ENCODE measurements around the gene STC2.

STC2 gene

DNA sequence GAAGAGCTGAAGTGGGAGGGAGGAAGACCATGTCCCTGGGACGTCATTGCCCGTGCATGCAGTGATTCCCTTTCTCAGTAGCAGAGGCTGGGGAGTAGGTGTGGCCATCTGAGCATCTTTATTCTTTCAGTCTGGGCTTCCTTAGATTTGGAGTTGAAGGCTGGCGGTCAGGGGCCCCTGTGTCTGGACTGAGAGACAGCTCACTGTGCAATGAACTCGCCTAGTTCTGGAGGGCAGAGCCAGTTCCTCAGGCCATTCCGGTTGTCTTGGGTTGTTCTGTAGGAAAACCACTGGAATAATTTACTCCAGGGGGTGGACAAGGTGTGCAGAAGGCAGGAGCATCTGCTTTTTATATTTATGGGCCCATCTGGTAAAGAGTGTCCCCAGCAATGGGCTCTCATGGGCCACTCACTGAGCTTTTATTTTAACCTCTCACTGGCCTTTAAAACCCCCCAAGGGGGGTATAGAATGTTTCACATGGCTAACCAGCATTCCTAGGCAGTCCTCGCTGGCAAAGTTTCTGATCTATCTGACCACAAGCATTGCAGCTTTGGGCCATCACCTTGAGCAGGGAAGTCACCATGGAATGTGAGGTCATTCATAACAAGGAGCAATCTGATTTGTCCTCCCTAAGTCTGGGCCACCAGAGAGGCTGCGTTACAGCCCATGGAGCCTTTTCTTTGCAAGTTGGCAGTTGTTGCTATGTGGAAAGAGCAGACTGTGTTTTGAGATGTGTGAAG lies 9.2 kb downstream of the STC2 start:
- in situ Hi-C loops (cut with MboI; ENCODE audit: low pct_unique_long_range_greater_than_20kb, low sequenced_read_pairs, unreplicated experiment), result no loop called here
- no peak for DNase-seq (ENCODE audit: low spot score)
- TF ChIP-seq, protein P1, sequence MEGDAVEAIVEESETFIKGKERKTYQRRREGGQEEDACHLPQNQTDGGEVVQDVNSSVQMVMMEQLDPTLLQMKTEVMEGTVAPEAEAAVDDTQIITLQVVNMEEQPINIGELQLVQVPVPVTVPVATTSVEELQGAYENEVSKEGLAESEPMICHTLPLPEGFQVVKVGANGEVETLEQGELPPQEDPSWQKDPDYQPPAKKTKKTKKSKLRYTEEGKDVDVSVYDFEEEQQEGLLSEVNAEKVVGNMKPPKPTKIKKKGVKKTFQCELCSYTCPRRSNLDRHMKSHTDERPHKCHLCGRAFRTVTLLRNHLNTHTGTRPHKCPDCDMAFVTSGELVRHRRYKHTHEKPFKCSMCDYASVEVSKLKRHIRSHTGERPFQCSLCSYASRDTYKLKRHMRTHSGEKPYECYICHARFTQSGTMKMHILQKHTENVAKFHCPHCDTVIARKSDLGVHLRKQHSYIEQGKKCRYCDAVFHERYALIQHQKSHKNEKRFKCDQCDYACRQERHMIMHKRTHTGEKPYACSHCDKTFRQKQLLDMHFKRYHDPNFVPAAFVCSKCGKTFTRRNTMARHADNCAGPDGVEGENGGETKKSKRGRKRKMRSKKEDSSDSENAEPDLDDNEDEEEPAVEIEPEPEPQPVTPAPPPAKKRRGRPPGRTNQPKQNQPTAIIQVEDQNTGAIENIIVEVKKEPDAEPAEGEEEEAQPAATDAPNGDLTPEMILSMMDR (IDR thresholded peaks at IDR 0.05; ENCODE audit: extremely low read depth, insufficient read depth, missing control alignments), result no peak

DNA sequence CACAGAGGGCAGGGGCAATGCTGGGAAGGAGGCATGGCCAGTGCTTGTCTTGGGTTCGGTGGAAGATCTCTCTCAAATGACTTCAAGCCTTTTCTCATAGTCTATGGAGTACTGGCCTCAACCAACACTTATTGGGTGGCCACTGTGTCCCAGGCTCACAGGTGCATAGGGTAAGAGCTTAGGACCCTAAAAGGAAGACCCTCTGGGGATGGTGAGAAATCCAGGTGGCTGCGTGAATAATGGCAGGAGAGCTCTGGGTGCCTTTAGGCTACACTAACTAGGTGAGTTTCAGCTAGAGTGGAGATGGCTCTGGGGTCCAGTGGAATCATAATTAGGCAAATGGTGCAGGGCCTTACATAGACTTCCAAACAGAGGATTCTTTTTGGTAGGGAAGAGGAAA lies 9.9 kb downstream of the STC2 start:
- DNase-seq (ENCODE audit: low spot score), result no peak
- TF ChIP-seq, protein P1 (IDR thresholded peaks at IDR 0.05; ENCODE audit: extremely low read depth, insufficient read depth, missing control alignments), result no peak
- in situ Hi-C loops (cut with MboI; ENCODE audit: low pct_unique_long_range_greater_than_20kb, low sequenced_read_pairs, unreplicated experiment), result no loop called here

GRCh38 chr5:173317852-173318251 lies 10.4 kb downstream of the STC2 start:
- DNase-seq (ENCODE audit: low spot score), result no peak
- in situ Hi-C loops (cut with MboI; ENCODE audit: low pct_unique_long_range_greater_than_20kb, low sequenced_read_pairs, unreplicated experiment), result no loop called here

DNA sequence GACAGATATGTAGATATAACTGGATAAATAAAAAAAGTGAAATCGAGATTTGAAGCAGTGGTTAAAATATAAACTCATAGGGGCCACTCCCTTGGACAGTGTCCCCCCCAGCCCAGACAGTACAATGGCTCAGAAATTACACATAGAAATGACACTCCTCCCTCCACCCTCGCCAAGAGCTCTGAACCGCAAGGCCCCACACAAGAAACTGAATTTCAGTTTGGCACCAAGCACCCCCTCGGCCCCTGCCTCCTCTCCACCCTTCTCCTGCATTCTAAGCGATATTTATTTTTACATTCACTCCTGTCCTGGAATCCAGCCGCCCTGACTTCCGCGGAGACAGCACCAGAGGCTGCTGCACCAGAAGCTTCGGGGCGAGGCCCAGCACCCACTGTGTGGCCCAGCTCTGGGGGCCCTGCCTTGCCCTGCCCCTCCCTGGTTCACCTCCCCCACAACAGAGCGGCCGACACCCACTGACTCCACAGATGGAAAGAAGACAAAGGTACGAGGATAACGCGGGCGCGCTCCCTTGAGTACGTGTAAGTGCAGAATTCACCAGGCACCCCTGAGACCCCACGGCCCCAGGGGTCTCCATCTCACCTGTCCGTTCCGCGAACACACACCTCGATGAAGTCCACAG lies 11.0 kb downstream of the STC2 start:
- in situ Hi-C loops (cut with MboI; ENCODE audit: low pct_unique_long_range_greater_than_20kb, low sequenced_read_pairs, unreplicated experiment), result no loop called here
- DNase-seq (ENCODE audit: low spot score), result no peak
- TF ChIP-seq, protein P1 (IDR thresholded peaks at IDR 0.05; ENCODE audit: extremely low read depth, insufficient read depth, missing control alignments), result no peak

More at GRCh38 chr5:173317852-173318251, 10.4 kb downstream of the STC2 start:
- TF ChIP-seq, protein P1 (IDR thresholded peaks at IDR 0.05; ENCODE audit: extremely low read depth, insufficient read depth, missing control alignments), result no peak

DNA sequence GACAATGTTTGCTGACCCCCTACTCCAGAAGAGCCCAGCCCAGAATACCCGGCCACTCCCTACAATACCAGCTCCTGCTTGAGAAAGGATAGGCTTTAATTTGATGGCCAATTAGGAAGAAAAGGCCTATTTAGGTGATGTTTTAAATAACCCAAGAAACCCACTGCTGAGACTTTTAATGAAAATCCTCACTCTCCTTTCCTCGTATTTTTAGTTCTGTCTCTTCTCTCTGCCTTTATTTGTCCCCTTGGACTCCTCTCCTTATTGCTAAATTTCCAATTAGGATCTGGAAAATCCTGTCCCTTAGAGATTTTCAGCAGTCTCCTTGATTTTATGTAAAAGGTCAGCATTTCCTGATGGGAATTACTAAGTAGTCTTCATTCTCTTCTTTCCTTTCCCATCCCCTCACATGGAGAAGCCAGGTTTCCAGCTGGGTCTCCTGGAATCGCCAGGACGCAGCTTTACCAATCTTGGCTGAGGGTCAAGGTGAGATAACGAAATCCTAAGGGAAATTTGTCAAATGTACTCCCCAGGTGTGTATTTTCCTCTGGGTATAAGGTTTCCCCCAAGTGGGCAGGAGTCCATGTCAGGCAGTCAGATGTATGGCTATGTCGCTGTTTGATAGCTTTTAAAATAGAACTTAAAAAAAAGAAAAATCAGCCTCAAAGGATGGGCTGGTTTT lies 11.7 kb downstream of the STC2 start:
- TF ChIP-seq, protein P1 (IDR thresholded peaks at IDR 0.05; ENCODE audit: extremely low read depth, insufficient read depth, missing control alignments), result no peak
- in situ Hi-C loops (cut with MboI; ENCODE audit: low pct_unique_long_range_greater_than_20kb, low sequenced_read_pairs, unreplicated experiment), result no loop called here
- DNase-seq (ENCODE audit: low spot score), result no peak

DNA sequence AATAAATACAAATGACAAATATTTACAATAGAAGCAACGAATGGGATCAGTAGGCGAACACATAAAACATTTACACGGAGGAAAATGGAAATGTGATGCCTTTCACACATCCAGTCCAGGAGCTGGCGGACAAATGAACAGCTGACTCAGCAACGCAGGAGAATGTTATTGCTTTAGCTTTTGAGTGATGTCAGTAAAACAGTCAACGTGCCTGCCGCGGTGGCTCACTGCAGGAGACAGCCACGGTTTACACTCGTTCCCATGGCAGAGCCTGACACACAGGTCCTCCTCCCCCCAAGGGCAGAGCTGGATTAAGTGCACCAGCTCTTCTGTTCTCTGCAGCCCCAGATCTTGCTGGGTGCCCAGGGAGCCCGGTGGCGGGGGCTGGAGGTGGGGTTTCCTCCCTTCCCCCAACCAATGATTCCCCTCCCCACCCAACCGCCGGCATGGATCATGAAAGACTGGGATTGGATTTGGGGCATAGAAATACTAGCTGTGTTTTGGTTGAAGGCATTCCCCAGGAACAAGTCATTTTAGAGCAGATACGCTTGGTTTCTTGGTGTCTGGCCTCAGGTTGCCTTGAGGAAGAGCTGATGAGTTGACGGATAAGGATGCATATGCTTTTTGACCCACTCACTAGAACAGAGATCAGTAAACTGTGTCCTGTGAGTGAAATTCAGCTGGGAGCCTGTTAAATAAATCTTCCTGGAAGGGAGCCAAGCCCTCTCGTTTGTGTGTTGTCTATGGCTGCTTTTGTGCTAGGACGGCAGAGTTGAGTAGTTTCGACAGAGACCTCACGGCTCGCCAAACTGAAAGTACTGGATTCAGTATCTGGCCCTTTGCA lies 12.5 kb downstream of the STC2 start:
- no peak for DNase-seq (ENCODE audit: low spot score)
- in situ Hi-C loops (cut with MboI; ENCODE audit: low pct_unique_long_range_greater_than_20kb, low sequenced_read_pairs, unreplicated experiment), result no loop called here
- TF ChIP-seq, protein P1 (IDR thresholded peaks at IDR 0.05; ENCODE audit: extremely low read depth, insufficient read depth, missing control alignments), result no peak

Measured in GM13977 (cell line).